Spleen (tissue), 11 donors: ENCODE results near the gene B4GALT6. TPM values are rescaled to one million over a fixed set of nuclear protein-coding genes. Genes with fewer than 3 reads are reported as not detected.

ENCODE experiments used
- DNase-seq: peaks from one replicate; pipeline ENCODE4 v3.0.0-alpha.2; 2020
- H3K27ac ChIP-seq, 8 donors: fragments of 200-600 bp; sonication (generic) in 7 of 8; 1 replicate in 4 of 8; 2 replicates in 4 of 8; pipeline versions ENCODE4 v1.5.0 to v1.8.0; 2016 to 2021; ENCODE audit warnings: inconsistent platforms in 4 of 8, mild to moderate bottlenecking in 4 of 8, moderate library complexity in 1 of 8
- H3K27me3 ChIP-seq, 7 donors: fragments of 200-600 bp; sonication (generic) in 6 of 7; replicated peaks in 1 of 7; 1 replicate in 4 of 7; 2 replicates in 3 of 7; pipeline versions ENCODE4 v1.5.0 to v1.8.0; 2016 to 2021; ENCODE audit warnings: inconsistent platforms in 3 of 7, mild to moderate bottlenecking in 1 of 7
- H3K36me3 ChIP-seq, 6 donors: fragments of 200-600 bp; sonication (generic) in 5 of 6; 1 replicate in 4 of 6; 2 replicates in 2 of 6; pipeline versions ENCODE4 v1.5.0 to v1.8.0; 2016 to 2021; ENCODE audit warnings: inconsistent platforms in 2 of 6
- H3K4me1 ChIP-seq, 6 donors: fragments of 200-600 bp; sonication (generic) in 5 of 6; 1 replicate in 3 of 6; 2 replicates in 3 of 6; pipeline versions ENCODE4 v1.5.0 to v1.8.0; 2016 to 2021; ENCODE audit warnings: inconsistent platforms in 3 of 6
- H3K4me3 ChIP-seq, 8 donors: fragments of 200-600 bp; sonication (generic) in 7 of 8; 1 replicate in 4 of 8; 2 replicates in 4 of 8; pipeline versions ENCODE4 v1.5.0 to v1.8.0; 2016 to 2021; ENCODE audit warnings: inconsistent platforms in 4 of 8, mild to moderate bottlenecking in 4 of 8, moderate library complexity in 2 of 8
- H3K9me3 ChIP-seq, 8 donors: fragments of 200-600 bp; sonication (generic) in 7 of 8; 1 replicate in 4 of 8; 2 replicates in 4 of 8; pipeline versions ENCODE4 v1.5.0 to v1.8.0; 2016 to 2021; ENCODE audit warnings: inconsistent platforms in 4 of 8
- POLR2A ChIP-seq, 3 donors: fragments of 450-650 bp; IDR thresholded peaks; one replicate each; pipeline ENCODE4 v1.5.1; 2017; ENCODE audit warnings: antibody characterized with exemption in 3 of 3, mild to moderate bottlenecking in 1 of 3
- POLR2AphosphoS5 ChIP-seq, 3 donors: sonication (generic); formaldehyde crosslinking; IDR thresholded peaks; one replicate each; pipeline ENCODE4 v1.5.1; 2017; ENCODE audit warnings: antibody characterized with exemption in 3 of 3
- WGBS, 5 donors: extraction: QIAGEN DNeasy Blood & Tissue Kit in 3 of 5; methylation state at CpG; one replicate each; pipeline versions ENCODE4 v1.1.5 to v1.1.7; 2013 to 2018; 5-methylcytosine and 5-hydroxymethylcytosine counted together
- intact Hi-C: fragments of 100-400 bp; cut with DNase I; formaldehyde crosslinking; loops from one replicate; pipeline ENCODE4 v1.15.0; 2023; ENCODE audit warnings: low total_unique reads
- polyA plus RNA-seq, 3 donors: library from polyadenylated mRNA; stranded (reverse); fragments of 200-250 nt; gene quantifications; one replicate each; pipeline ENCODE4 v1.2.1, GENCODE V29; 2013
- total RNA-seq, 7 donors: library from RNA; depleted of rRNA in 3 of 7; stranded (reverse); fragments of >200 nt in 3 of 7; fragmentation: NEBNext Ultra II Directional in 4 of 7; extraction: Animal tissue kit (Norgen Biotek cat#: 25700) in 4 of 7; gene quantifications; one replicate each; pipeline versions ENCODE4 v1.1.0 to v1.2.1, GENCODE V29; 2016 to 2021
- TF ChIP-seq, protein P1 (sequence below), 11 experiments: fragments of 200-600 bp in 7 of 11; fragments of 450-650 bp in 4 of 11; sonication (generic) in 4 of 11; IDR thresholded peaks in 8 of 11; conservative IDR thresholded peaks in 3 of 11; 1 replicate in 7 of 11; 2 replicates in 4 of 11; pipeline versions ENCODE4 v1.4.0 to v1.8.0; 2016 to 2021; ENCODE audit warnings: antibody characterized with exemption in 11 of 11, inconsistent platforms in 4 of 11, mild to moderate bottlenecking in 1 of 11
- donor health status: healthy with polysubstance abuse.
- donor health status: DM: no; HTN: no; CAD: no; lungs with moderate emphysema.
- donor health status: DM: no; HTN: no; CAD: no.
- donor health status: Bipolar disorder and iron deficiency.
- donor health status: healthy.
- donor health status: DM: no; HTN: no; CAD: no.
- donor health status: DM: yes; HTN: yes; CAD: no.

The B4GALT6 gene
- total and polyA plus RNA-seq, 10 donors = 0.42 to 9.1 (median 3.7) TPM

DNA sequence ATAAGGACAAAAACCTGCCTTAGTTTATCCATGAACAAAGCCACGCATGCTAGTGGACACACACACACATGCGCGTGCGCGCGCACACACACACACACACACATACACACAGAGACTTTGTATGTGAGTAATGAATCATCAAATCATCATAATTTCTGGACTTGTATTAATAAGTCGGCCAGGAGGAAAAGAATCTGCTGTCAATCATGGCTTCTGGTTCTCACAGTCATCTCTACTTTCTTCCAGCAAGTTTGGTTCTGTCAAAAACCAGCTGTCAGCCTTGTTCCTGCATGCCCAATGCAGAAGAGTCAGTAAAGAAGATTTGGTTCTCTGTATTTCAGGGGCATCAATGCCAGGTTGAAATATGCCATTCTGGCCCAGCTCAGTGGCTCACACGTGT, 93.8 kb downstream of the B4GALT6 start:
- H3K36me3 ChIP-seq = no peaks in the 10 kb centered on the region
- no peak for DNase-seq

DNA sequence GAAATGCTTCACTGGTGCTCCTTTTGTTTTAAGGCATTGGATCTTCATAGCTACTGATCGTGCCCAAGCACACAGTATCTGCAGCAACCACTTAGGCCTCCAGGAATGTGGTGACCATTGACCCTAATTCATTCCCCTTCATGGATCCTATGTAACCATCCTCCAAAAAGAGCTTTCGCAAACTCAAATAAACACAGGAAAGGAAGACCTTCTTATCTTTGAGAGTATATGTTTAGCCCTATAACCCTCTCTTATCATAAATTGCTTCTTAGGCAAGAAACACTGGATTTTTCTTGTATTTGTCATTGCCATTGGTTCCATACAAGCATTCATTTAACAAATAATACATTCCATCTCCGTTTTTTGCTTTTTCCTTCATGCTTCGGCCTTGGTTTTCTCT, 96.9 kb downstream of the B4GALT6 start:
- WGBS, 5 donors = 76 to 93% (median 84%) methylated on average over 4 of the region's 4 CpGs
- intact Hi-C loops = no loop called here
- no peaks in the 10 kb centered on the region for H3K9me3 ChIP-seq
- peaks cover 0 to 7% (median 0%) of the 10 kb centered on the region in 6 donors for H3K4me1 ChIP-seq
- no peak overlapping the region for H3K27ac ChIP-seq
- H3K27me3 ChIP-seq = no peaks in the 10 kb centered on the region
- H3K4me3 ChIP-seq = no peak overlapping the region
- TF ChIP-seq POLR2A (IDR thresholded peaks at IDR 0.05) = no peak
- TF ChIP-seq POLR2AphosphoS5 (IDR thresholded peaks at IDR 0.05) = no peak
- TF ChIP-seq, protein P1, sequence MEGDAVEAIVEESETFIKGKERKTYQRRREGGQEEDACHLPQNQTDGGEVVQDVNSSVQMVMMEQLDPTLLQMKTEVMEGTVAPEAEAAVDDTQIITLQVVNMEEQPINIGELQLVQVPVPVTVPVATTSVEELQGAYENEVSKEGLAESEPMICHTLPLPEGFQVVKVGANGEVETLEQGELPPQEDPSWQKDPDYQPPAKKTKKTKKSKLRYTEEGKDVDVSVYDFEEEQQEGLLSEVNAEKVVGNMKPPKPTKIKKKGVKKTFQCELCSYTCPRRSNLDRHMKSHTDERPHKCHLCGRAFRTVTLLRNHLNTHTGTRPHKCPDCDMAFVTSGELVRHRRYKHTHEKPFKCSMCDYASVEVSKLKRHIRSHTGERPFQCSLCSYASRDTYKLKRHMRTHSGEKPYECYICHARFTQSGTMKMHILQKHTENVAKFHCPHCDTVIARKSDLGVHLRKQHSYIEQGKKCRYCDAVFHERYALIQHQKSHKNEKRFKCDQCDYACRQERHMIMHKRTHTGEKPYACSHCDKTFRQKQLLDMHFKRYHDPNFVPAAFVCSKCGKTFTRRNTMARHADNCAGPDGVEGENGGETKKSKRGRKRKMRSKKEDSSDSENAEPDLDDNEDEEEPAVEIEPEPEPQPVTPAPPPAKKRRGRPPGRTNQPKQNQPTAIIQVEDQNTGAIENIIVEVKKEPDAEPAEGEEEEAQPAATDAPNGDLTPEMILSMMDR (IDR thresholded peaks at IDR 0.05 in 8 of 11, conservative IDR thresholded peaks at IDR 0.05 in 3 of 11) = no peak
- H3K36me3 ChIP-seq = no peaks in the 10 kb centered on the region
- DNase-seq = no peak

More for the DNA sequence above, 93.8 kb downstream of the B4GALT6 start:
- WGBS, 5 donors = 79 to 87% (median 86%) methylated on average over 8 of the region's 8 CpGs
- no peak overlapping the region for H3K4me3 ChIP-seq
- H3K9me3 ChIP-seq = no peaks in the 10 kb centered on the region
- no peaks in the 10 kb centered on the region for H3K27me3 ChIP-seq
- no peak overlapping the region for H3K27ac ChIP-seq
- intact Hi-C loops = no loop called here
- TF ChIP-seq, protein P1 (IDR thresholded peaks at IDR 0.05 in 8 of 11, conservative IDR thresholded peaks at IDR 0.05 in 3 of 11) = no peak
- TF ChIP-seq POLR2AphosphoS5 (IDR thresholded peaks at IDR 0.05) (no peak), POLR2A (IDR thresholded peaks at IDR 0.05) (no peak)
- H3K4me1 ChIP-seq = peaks cover 0 to 7% (median 0%) of the 10 kb centered on the region in 6 donors

DNA sequence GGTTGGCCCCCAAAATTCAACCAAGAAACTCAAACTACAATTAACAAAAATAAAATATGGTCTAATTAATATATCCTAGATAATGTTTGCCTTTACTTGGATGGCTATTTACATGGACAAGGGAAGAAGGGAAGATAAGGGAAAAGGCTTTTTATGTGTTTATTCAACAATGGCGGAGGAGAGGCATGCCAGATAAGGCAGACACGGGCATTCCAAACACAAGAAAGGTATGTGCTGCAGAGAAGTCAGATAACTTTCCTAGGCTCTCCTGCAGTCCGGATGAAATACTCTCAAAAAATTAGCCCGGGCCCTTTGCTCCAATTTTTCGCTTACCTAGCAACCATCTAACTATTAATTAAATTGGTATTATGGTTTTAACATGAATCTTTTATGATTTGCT, 97.8 kb downstream of the B4GALT6 start:
- H3K27me3 ChIP-seq = no peaks in the 10 kb centered on the region
- H3K4me3 ChIP-seq = no peak overlapping the region
- DNase-seq = no peak
- TF ChIP-seq POLR2A (IDR thresholded peaks at IDR 0.05) (no peak), POLR2AphosphoS5 (IDR thresholded peaks at IDR 0.05) (no peak)
- TF ChIP-seq, protein P1 (IDR thresholded peaks at IDR 0.05 in 8 of 11, conservative IDR thresholded peaks at IDR 0.05 in 3 of 11) = no peak
- WGBS, 5 donors = 89 to 97% (median 96%) methylated on average over 5 of the region's 5 CpGs
- peaks cover 0 to 6% (median 0%) of the 10 kb centered on the region in 6 donors for H3K4me1 ChIP-seq
- H3K9me3 ChIP-seq = no peaks in the 10 kb centered on the region
- no peak overlapping the region for H3K27ac ChIP-seq
- no peaks in the 10 kb centered on the region for H3K36me3 ChIP-seq
- intact Hi-C loops = no loop called here

DNA sequence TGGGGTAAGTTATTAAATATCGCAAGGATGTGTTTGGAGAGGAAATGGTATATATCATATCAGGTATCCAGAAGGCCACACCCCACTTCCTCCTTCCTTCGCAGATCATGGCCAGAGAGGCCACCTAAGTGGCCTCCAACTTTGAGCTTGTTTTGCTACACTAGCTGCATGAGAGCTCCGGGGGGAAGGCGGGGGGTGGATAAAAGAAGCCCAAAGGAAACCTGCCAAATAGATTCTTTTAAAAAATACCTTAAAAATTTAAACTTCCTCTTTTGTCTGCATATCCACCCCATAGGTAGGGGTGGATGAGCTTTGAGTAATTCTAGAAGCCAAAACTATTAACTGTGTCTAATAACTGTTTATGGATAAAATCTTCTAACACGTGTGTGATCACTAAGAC, 98.4 kb downstream of the B4GALT6 start:
- H3K4me3 ChIP-seq = no peak overlapping the region
- no peaks in the 10 kb centered on the region for H3K4me1 ChIP-seq
- TF ChIP-seq, protein P1 (IDR thresholded peaks at IDR 0.05 in 8 of 11, conservative IDR thresholded peaks at IDR 0.05 in 3 of 11) = no peak
- TF ChIP-seq POLR2AphosphoS5 (IDR thresholded peaks at IDR 0.05) (no peak), POLR2A (IDR thresholded peaks at IDR 0.05) (no peak)
- H3K27me3 ChIP-seq = no peaks in the 10 kb centered on the region
- no peak overlapping the region for H3K27ac ChIP-seq
- no peaks in the 10 kb centered on the region for H3K9me3 ChIP-seq
- 57 to 67% (median 63%) methylated on average over 5 of the region's 5 CpGs for WGBS, 5 donors
- H3K36me3 ChIP-seq = no peaks in the 10 kb centered on the region
- DNase-seq = no peak
- intact Hi-C loops = no loop called here
